ENCODE results near the gene AGBL4.

Gene AGBL4

DNA sequence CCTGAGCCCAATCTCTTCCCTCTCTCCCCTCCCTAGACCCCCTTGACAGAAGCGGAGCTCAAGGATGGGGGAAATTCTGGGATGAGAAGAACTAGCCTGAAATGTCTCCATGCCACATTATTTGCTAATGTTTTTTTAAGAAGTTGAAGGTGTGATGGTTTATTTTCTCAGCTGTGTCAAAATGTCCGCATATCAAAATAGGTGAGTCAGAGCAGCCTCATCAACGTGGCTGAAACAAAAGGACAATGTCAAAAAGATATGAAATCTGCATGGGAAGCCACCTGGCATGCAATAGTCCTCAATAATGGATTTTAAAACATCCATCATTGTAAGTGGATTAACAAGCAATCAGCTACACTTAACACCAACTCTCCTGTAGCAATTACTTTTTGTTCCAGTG, 1348.5 kb downstream of the AGBL4 start:
- no peak for DNase-seq

DNA sequence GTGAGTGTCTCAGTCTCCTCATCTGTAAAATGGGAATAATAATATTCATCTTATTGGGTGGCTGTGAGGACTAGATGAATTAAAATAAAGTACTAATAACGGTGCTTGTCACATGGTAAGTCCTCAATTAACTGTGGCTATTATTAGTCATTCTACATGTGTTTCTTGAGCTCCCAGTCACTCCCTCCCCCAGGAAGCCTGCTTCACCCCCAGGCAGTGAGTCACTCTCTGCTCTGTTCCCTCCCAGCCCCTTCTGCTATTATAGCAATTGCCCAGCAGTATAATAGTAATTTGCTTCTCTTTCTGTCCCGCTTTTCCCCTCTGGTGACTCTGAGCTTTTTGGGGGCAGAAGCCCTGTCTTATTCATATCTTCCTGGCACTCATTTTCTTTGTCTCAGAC, 1349.1 kb downstream of the AGBL4 start:
- no peak for DNase-seq

DNA sequence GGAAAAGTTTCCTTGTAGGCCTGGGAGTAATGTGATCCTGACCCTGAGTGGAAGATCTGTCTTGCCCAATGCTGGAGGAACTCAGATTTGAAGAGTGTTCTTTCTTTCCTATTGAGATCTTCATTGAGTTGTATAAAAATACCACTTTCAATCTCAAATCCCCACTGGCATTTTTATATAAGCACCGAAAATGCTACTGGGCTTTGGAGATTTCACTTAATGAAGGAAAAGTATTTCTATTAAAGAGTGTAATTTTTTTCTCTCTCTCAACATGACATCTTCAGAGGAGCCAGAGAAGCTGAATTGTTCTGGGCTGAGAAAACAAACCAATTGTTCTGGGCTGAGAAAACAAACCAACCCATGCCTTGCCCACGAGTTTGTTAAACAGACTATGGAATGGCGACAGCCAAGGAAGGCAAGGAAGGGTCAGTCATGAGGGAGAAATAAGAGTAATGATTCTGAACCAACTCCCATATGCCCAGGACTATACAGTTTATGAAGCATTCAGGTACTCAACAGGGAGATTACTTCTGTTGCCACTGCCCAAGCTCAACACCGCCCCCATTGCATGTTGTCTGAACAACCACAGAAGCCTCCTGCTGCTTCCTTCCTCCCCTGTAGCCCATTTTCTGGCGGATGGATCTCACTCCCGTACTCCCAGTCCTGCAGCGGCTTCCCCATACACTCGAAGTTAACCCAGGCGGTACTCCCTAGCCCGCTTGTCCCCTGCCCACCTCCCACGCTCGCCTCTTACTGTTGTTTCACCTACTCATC, 1350.2 kb downstream of the AGBL4 start:
- DNase-seq = no peak

DNA sequence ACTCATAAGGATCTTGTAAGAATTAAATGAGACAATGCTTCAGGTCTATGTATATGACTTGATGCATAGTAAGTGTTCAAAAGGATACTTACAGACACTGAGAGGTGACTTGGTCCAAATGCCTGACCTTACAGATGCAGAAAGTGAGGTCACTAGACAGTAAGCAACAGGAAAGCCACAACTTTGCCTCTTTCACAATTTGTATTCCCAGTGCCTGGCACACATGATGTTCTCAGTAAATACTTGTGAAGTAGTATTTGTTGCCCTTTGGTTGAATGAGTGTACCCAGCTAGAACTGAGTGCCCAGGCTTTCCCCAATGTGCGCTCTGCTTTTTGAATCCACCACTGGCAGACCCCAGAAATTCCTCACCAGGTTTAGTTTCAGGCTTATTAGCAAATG, 1352.2 kb downstream of the AGBL4 start:
- DNase-seq = no peak

DNA sequence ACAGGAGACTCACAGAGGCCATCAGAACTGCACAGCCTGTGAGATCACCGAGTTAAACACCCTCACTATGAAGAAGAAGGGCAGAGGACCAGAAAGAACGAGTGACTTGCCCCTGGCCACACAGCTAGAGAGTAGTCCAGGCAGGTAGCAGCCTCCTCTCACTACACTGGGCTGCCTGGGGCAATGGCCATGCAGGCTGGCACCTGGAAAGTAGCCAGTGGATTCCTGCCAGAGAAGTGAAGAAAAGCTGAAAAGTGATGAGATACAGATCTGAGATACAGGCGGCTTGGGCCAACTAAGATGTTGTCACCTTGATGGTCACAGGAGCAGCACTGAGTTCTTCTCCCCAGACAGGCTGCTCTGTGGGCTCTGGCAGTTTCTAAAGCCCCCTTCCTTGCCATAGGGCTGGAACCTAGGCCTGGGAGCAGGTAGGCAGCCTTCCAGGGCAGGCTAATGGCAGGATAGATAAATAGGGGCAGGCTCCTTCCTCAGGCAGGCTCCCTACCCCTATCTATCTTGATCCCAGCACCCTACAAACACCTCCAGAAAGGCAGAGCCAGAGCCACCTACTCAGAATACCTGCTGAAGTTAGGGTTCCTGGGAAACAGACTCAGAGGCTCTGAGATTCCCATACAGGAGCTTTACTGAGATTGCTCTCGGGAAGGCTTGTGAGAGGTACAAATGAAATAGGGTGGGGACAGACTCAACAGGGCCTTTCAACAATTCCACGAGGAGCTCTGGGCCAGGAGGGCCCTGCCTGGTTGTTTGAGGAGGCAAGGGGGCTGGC, 1353.3 kb downstream of the AGBL4 start:
- no peak for DNase-seq

DNA sequence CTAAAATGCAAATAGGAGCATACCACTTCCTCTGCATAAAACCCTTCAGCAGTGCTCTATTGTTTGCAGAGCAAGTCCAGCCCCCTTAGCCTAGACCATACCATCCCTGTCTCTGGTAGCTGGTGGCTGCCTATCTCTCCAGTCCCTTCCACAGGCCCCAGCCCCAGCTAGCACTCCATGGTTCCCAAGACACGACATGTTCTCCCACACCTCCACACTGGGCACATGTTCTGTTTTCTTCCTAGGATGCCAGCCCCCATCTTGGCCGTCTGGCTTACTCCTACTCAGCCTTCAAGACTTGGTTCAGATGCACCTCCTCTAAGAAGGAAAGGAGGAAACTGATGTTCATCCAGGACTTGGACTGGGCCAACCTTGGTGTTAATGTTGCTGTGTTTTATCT, 1355.4 kb downstream of the AGBL4 start:
- no peak for DNase-seq

DNA sequence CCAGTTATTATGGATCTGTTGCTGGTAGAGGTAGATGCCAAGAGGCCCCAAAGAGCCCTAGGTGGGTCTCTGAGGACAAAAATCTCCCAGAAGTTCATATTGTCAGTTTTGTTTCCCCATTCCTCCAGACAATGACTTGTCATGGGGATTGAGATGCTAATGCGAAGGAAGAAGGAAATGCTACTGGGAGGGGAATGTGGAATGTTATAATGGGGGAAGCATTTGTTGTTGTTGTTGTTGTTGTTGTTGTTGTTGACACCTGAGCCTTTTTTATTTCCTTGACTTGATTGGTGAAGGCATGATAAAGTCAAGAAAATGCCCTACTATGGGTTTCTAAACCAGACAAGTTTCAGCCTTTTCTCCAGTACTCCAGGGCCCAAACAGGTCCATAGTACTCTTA, 1356.0 kb downstream of the AGBL4 start:
- DNase-seq = no peak

DNA sequence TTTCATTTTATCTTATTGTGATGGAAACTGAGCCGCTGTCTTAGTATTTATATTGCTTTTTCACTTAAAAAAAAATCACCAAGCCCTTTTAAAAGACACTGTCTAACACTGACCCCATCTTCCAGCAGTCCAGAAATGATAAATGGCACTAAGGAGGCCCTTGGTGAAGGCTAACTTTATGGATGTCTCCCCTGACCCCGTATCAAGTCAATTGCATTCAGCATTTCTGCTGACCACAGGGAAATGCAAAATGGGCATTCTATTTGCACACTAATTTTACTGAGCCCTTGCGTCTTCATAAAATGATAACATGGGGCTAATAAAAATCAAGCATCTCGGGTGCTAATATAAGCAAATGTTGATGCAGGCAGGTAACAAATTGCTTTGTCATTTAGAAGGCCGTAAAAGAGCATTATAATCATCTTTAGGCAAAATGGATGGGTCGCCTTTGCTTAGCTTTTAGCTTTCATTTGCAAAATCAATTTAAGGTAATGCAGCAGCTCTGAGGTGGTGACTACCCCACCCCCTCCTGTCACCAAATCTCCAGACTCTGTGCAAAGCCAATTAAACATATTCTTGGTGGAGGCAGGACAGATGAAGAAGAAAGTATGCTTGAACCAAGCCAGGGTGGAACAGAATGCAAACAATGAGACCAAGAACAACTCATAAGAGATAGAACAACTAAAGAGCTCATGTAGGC, 1357.9 kb downstream of the AGBL4 start:
- DNase-seq = no peak

DNA sequence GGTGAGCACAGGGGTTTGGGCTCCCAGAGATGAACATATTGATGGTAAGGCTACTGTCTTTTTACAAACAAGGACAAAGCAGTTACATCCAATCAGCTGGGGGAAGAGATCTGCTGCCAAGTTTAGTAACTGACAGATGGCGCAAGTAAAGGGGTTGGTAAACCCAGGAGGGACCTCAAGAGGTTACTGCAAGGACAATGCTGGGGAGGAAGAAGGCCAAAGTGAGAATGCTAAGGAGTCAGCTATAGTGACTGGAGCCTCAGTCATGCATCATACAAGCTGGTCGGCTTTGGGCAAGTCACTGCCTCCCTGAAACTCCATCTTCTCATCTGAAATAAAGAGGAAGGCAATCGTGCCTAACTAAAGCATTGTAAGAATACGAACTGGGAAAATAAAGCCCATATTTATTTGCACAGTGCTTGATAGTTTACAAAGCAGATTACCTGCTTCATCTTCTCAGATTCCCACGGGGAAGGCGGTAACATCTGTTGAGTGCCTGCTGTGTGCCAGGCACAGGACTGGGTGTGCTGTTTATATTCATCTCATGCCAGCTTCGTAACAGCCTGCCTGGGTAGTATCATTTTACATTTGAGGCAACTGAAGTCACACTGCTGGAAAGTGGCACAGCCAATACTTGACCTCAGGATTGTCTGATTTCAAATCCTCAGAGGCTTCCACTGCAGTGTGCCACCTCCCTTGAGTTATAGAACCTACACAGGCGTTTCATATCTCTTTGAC, 1361.9 kb downstream of the AGBL4 start:
- DNase-seq = no peak

DNA sequence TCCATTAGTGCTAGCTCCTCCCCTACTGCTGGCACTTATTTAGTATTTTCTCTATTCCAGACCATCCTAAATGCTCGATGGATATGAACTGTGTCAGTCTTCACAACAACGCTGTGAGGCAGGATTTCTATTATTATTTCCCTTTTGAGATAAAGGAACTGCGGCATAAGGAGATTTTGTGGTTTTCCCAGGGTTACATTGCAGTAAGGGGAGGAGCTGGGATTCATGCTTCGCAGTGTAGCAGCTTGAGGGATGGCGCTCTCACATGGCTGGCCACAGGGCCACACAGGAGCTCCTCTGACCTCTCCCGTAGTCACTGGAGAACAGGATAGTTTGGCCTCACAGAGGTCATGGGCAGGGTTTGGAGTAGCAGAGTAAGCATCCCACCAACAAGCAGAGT, 1364.0 kb downstream of the AGBL4 start:
- no peak for DNase-seq

DNA sequence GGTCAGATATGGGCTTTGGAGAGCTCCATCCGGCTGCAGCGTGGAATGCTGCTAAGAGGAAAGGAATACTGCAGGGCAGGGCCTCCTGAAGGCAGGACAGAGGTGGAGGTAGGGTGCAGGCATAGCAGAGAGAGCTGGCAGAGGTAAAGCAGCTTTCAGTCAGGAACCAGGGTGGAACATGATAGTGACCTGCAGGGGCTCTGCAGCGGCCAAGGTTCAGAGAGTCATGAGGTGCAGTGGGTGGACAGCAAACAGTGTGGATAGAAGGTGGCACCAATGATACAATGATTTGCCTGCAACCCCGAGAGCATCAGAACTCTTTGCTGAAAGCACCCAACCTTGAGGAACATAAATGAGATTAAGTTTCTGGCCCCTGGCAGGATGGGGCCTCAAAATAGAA, 1366.3 kb downstream of the AGBL4 start:
- no peak for DNase-seq

DNA sequence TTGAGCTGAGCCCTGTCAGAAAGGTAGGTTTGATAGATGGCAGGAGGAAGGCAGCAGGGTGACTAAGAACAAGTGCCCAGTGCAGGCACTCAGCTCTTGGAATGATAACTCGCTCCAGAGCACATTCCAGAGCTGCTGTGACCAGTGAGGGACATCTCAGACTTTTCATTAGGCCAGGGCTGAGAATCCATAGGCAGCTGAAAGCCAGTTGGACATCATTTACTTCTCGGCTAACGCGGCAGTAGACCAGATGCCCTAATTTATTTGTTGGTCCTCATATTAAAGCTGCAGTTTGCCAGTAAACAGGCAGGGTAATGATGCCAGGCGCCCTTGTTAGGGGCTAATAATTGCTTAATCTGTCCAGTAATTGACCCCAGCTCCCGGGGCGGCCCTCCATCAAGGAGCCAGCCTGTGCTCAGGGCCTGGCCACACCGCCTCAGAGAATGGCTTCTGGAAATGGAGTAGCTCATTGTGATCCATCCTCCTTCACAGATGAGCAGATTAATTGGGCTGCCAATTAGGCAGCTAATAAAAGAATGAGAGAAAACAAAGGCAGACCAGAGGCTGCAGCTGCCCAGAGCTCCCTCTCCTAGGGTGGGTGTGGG, 1369.0 kb downstream of the AGBL4 start:
- no peak for DNase-seq

DNA sequence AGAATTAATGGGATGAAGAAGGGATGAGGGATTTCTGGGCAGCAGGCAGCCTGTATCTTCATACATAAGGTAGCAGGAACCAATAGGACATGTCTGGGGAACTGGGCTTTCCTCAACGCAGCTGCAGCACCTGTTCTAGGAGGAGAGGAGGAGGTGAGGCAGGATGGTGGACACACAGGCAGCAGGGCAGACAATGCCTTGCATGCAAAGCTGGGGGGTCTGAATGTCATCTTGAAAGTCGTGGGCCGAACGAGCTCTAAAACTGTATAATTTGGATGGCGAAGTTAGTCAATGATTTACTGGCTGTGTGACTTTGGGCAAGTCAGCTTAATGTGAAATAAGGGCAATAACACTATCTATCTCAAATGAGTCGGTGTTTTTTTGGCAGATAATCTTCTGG, 1371.4 kb downstream of the AGBL4 start:
- DNase-seq = no peak

DNA sequence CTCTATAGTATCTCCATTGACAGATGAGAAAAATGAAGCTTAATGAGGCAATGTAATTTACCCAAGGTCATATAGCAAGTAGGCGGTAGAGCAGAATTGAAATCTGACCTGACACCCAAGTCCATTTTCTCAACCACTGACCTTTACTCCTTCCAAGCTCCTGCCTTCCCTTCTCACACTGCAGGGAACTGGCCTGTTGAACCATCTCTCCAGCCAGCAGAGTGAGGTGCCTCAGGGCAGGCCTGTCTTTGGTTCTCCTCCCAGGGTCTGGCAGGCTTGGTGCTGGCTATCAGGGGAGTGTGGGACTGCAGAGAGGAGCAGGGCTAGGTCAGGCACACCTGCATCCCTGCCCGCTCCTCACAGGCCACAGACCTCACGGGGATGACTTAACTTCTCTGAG, 1373.9 kb downstream of the AGBL4 start:
- no peak for DNase-seq

DNA sequence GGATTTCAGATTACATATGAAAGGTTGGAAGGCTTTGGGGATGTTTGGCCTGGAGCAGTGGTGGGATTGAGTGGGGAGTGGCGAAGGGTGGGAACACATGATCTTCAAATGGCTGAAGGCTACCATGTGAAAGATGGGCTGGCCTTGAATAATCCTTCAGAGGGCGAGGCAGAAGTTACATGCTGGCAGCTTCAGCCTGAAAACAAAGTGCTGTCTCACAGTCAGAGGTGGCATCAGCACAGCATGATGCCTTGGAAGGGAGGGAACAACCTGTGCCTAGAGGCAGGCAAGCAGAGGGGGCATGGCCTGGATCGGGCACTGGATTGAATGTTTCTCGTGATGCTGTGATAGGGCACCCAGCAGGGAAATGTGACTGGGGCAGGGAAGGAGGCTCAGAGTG, 1377.9 kb downstream of the AGBL4 start:
- no peak for DNase-seq

DNA sequence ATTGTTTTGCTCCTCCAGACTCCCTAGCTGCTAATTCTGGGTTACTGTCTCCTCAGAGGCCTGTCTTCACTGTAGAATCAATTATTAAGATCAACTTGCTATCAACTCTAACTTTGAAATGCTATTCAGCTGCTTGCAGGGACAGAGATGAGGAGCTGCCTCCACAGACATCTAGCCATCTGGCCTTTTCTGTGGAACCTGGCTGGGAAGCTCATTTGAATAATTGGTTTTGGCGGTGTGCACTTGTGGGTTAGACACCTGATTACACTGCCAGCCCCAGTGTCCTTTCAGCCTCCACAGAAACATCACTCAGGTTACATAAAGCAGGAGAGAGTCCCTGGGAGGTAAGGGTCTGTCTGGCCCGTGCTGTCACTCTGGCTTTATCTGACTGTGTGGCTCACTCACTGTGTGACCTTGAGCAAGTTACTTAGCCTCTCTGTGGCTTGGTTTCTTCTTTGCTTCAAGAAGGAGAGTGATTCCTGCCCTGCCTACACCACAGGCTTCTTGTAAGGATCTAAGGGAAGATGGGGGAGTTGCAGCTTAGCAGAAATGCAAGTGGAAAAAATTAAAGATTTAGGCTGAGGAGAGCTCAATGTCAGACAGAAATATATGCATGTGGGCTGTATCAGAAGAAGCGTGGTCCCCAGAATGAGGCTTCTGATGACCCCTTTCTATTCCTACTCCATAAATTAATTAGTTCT, 1378.7 kb downstream of the AGBL4 start:
- DNase-seq = peak; percentile 35

DNA sequence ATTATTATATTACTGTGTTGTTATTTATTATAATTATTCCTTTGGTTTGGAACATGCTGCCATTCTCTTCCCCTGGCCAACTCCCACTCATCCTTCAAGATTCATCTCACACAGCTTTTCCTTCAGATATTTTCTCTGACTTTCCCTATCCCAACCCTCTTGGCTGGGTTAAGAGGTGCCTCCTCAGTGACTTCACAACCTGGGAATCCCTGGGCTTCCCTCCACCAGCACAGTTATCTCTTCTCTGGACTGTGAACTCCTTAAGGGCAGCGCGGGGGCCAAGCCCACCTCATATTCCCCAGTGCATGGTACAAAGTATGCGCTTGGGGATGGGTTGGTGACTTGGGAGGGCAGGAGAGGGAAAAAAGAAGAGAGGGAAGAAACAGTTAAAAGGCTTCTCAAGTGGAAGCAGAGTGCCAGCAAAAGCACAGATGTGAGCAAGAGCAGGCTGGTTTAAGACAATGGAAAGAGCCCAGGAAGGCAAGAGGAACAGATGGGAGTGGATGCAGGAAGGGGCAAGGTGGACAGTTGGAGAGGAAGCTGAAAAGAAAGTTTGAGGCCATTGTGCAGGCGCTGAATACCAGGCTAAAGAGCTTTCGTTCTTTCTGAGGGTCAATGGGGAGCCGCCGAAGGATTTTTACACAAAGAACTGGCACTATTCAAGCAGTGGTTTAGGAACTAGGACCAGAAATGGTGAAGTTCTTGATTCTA, 1379.4 kb downstream of the AGBL4 start:
- DNase-seq = no peak

DNA sequence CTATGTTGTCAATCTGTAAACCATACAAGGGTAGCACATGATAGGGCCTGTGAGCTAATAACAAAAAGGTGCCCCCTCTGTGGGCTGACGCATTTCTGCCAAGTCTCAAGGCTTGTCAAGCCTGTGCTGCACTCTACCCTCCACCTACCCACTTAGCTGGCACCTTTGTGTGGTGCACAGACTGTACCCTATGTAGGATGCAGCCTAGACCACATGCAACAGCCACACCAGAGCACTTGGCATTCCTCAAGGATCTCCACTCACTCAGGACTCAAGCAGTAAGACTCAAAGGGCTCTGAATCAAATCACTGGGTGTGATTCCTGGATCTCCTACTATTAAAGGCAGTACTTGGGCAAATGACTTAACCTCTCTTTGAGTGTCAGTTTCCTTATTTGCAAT, 1380.6 kb downstream of the AGBL4 start:
- no peak for DNase-seq

DNA sequence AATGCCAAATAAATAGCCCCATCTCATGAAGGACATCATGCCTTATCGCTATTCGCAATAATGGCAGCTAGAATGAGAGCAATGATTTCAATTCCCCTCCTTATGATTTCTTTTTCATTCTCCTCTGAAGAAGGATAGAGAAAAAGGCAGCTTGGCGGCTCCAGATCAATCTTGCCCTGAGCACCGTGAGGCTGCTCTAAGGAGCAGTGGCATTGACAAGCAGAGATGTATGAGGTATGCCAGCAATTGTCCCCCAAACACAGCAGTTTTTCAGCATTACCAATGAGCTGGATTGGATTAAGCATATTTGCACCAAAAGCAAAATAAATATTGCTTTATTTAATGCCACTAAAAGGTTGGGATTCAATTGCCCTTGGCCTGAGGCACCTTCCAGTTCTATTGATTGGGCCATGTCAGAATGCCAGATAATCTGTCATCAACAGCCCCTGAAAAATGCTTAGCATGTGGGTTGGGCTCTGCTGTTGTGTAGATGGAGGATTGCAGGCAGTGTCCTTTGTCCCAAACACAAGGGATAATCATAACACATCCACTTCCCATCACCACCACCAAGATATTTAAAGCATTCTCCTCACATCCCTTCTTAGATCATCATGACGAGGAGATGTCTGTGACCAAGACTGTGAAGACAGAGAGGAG, 1382.8 kb downstream of the AGBL4 start:
- DNase-seq = no peak

DNA sequence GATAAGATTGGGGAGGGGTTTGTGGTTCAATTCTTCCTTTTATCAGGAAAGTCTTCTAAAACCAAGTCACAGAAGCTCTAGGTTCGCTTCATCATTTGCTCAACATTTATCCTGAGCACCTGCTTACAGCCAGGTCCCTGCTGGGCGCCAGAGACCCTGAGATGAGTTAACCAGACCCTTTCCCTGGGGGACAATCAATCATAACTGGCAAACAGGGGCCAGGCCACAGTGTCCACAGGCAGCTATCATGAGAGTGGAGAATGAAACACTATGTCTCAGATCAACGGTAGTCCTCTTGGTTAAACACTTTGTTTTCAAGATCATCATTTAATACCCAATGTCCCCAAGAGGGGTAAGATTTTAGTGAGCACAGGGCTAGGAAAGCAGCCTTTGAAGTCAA, 1393.9 kb downstream of the AGBL4 start:
- no peak for DNase-seq

DNA sequence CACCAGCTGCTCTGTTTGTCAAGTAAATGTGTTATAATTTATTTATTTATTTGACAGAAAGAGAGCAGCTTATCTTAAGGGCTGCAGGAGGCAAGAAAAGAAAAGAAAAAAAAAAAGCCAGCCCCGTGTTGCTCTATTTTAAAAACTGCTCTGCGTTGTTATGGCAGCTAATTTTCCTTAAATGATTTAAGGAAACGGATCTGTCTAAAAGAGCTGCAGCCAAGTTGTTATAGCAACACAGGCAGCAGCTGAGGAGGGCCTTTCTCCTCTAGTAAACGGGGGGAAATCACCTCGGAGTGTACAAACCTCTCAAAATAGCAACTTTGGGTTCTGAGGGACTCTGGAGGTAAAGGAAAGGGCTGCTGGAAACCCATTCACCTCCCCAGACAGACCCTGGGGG, 1396.3 kb downstream of the AGBL4 start:
- no peak for DNase-seq

Data from NCI-H1048 (cell line).